Astrocyte of the cerebellum (primary cell): Measurements from ENCODE around the gene ACOXL.
"Not testable (repeated sequence)": the region's sequence is repeated elsewhere in the genome, so short reads cannot be mapped to it uniquely, and the experiment has no call there.

Experiments
- DNase-seq: peaks from one replicate; pipeline ENCODE4 v3.0.0-alpha.2; 2011; ENCODE audit warnings: low read depth
- H3K4me3 ChIP-seq: 2 replicates; pipeline ENCODE4 v1.5.1; 2011; ENCODE audit warnings: mild to moderate bottlenecking, low read depth, low read length, moderate library complexity
- in situ Hi-C: cut with HindIII; loops from 2 replicates; pipeline ENCODE4 v1.10.0; 2017; ENCODE audit warnings: low sequenced_read_pairs
- TF ChIP-seq, protein P1 (sequence below): IDR thresholded peaks from 2 replicates; pipeline ENCODE4 v1.5.1; 2012; ENCODE audit warnings: low read length, low read depth, moderate library complexity, mild to moderate bottlenecking; ENCODE audit errors: missing control alignments

ACOXL gene

DNA sequence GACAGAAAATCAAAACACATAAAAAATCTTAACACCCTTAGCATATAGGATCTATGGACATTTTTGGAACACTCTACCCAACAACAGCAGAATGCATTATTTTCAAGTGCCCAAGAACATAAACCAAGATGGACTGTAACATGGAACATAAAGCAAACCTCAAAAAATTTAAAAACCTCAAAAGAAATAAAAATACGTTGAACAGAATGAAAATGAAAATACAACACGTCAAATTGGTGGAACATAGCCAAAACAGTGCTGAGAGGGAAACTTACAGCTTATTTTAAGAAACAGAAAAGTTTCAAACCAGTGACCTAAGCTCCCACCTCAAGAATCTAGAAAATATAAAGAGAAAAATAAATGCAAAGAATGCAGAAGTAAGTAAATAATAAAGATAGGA lies 330.0 kb downstream of the ACOXL start:
- no peak for DNase-seq
- no peak overlapping the region for H3K4me3 ChIP-seq
- TF ChIP-seq, protein P1, sequence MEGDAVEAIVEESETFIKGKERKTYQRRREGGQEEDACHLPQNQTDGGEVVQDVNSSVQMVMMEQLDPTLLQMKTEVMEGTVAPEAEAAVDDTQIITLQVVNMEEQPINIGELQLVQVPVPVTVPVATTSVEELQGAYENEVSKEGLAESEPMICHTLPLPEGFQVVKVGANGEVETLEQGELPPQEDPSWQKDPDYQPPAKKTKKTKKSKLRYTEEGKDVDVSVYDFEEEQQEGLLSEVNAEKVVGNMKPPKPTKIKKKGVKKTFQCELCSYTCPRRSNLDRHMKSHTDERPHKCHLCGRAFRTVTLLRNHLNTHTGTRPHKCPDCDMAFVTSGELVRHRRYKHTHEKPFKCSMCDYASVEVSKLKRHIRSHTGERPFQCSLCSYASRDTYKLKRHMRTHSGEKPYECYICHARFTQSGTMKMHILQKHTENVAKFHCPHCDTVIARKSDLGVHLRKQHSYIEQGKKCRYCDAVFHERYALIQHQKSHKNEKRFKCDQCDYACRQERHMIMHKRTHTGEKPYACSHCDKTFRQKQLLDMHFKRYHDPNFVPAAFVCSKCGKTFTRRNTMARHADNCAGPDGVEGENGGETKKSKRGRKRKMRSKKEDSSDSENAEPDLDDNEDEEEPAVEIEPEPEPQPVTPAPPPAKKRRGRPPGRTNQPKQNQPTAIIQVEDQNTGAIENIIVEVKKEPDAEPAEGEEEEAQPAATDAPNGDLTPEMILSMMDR, result no peak
- in situ Hi-C loops, result no loop called here

DNA sequence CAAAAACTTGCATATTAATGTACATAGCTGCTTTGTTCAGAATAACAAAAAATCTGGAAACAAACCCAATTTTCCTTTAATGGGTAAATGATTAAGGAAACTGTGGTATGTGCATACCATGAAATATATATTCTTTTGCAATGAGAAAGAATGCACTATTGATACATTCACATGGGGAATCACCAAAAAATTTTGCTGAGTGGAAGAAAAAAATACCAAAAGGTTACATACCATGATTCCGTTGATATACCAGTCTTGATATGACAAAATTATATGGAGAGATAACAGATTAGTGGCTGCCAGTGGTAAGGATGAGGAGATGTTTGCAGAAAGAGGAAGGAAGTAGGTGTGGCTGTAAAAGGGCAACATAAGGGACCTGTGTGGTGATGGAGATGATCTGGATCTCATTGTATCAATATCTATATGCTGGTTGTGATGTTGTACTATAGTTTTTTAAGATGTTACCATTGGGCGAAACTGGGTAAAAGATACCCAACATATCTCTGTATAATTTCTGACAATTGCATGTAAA lies 333.8 kb downstream of the ACOXL start:
- TF ChIP-seq, protein P1, result no peak
- no peak overlapping the region for H3K4me3 ChIP-seq
- in situ Hi-C loops, result no loop called here
- DNase-seq, result no peak

DNA sequence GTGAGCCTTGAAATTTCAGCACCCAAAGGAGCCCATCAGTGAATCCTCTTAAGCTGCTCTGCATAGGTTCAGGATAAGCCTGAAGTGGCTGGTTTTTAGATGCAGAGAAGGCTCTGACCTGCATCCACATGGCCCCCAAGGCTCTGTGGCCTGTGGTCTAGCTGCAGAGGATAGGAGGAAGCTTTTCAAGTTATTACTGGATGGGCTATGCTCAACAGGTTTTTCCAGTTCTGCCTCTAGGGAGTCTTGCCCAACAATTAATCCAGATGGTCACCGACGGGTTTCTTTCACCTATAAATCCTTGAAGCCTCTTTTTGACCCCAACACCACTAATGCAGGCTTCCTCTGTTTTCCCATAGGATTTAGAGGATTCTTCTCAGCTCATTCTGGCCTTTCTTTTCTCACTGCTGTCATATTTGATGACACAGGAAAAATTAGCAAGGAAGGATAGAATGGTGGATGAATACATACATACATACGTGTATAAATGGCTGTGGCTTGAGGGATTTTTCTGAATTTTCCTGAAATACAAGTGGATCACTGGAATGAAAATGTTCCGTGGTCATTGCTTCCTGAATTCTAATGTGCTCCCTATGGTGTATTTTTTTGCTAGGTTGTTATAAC lies 336.2 kb downstream of the ACOXL start:
- TF ChIP-seq, protein P1, result no peak
- DNase-seq, result no peak
- in situ Hi-C loops, result no loop called here

DNA sequence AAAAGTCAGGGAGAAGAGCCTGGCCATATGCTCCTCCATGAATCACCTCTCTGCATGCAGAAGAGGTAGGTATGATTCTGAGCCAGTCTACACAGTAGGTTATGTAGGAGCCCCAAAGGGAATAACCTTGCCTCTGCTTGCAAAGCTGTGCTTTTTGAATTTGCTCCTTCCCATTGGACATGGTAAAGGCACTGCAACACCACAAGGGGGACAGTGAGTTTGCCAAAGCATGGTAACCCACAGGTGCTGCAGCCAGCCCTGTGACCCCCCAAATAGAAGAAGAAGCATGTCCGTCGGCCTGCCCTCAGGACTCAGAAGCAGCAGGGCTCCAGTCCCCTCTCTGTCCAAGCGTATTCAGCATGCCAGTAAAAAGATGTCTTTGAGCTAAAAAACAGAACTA lies 337.3 kb downstream of the ACOXL start:
- in situ Hi-C loops, result no loop called here
- no peak for DNase-seq
- TF ChIP-seq, protein P1, result no peak
- no peak overlapping the region for H3K4me3 ChIP-seq

More for the DNA sequence above, 336.2 kb downstream of the ACOXL start:
- no peak overlapping the region for H3K4me3 ChIP-seq

DNA sequence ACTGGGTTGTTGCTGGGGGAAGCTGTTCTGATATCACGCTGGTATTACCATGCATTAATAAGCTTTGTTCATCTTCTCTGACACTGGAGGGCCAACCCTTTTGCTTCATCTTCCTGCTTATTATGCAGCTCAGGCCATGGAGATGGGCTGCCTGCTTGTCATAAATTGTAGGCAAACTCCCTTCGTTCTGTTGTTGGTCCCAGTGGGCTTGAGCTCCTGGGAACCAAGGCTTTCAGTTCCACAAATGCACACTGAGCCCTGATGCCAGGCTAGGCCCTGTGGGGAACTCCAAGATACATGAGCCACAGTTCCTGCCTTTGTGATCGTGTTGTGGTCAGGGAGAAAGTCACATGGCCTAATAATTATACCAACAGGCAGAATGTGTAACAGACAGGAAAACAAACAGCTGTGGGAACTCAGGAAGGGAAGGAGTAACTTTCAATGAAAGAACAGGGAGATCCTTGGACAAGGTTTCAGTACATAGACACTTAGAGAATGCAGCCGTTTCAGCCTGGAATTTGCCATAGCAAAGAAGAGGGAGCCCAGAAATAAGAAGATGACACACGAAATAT lies 339.3 kb downstream of the ACOXL start:
- no peak overlapping the region for H3K4me3 ChIP-seq
- TF ChIP-seq, protein P1, result no peak
- peak; percentile 70 for DNase-seq
- in situ Hi-C loops, result no loop called here

DNA sequence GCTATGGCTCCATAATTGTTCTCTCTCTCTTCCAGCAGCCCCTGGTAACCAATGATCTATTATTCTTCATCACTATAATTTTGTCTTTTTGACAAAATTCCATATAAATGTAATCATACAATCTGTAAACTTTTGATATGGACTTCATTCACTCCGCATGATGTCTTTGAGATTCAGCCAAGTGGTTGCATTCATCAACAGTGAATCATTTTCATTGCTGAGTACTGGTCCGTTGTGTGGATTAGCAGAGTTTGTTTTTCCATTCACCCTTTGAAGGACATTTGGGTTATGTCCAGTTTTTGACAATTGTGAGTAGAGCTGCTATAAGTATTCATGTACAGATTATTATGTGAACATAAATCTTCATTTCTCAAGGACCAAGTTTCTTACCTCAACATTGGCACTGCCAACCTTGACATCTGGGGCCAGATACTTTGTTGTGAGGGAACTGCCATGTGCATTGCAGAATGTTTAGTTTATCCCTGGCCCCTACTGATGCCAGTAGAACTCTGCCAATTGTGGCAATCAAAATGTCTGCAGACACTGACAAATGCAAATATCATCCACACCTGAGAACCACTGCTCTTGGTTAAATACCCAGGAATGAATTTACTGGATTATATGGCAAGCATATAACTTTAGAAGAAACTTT lies 340.0 kb downstream of the ACOXL start:
- in situ Hi-C loops, result no loop called here
- TF ChIP-seq, protein P1, result no peak
- H3K4me3 ChIP-seq, result no peak overlapping the region
- peak; percentile 79 for DNase-seq

DNA sequence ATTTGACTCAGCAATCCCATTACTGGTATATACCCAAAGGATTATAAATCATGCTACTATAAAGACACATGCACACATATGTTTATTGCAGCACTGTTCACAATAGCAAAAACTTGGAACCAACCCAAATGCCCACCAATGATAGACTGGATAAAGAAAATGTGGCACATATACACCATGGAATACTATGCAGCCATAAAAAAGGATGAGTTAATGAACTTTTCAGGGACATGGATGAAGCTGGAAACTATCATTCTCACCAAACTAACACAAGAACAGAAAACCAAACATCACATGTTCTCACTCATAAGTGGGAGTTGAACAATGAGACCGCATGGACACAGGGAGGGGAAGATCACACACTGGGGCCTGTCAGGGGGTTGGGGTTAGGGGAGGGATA lies 350.3 kb downstream of the ACOXL start:
- in situ Hi-C loops, H3K4me3 ChIP-seq, DNase-seq: not testable (repeated sequence)
